Cardiac fibroblast (primary cell): ENCODE data around the gene RETREG2.

Source experiments
- DNase-seq, 2 donors: peaks; one replicate each; pipeline versions ENCODE4 v3.0.0 to v3.0.0-alpha.2; 2010; ENCODE audit warnings: low read depth in 2 of 2
- H3K4me3 ChIP-seq, 2 donors: replicated peaks in 1 of 2; 1 replicate in 1 of 2; 2 replicates in 1 of 2; pipeline ENCODE4 v1.5.1; 2011; ENCODE audit warnings: low read depth in 2 of 2, low read length in 2 of 2, mild to moderate bottlenecking in 2 of 2, moderate library complexity in 1 of 2
- CTCF ChIP-seq: IDR thresholded peaks from one replicate; pipeline ENCODE4 v1.5.1; 2011; ENCODE audit warnings: low read depth, mild to moderate bottlenecking, low read length, inconsistent platforms

The RETREG2 gene

GRCh38 chr2:219205165-219205538 is 27.1 kb downstream of the RETREG2 start:
- DNase-seq = no peak
- no peak for TF ChIP-seq CTCF
- H3K4me3 ChIP-seq = no peak overlapping the region

- TF ChIP-seq CTCF = no peak
- H3K4me3 ChIP-seq = peak overlapping the region; percentile 58 to 66
- no peak for DNase-seq
Observed at GRCh38 chr2:219205981-219206327, 27.9 kb downstream of the RETREG2 start.

- H3K4me3 ChIP-seq = peak within 1 kb of the TSS; percentile 76
- peak; percentile 90 to 95 for DNase-seq
- peak; percentile 8 for TF ChIP-seq CTCF
Observed at GRCh38 chr2:219206328-219207133, 28.5 kb downstream of the RETREG2 start, which contains the start of gene ZFAND2B. Gene ZFAND2B (plus strand): TSS chr2:219206782. CDS start chr2:219206988, 206 bp downstream.

GRCh38 chr2:219207134-219207883 is 29.2 kb downstream of the RETREG2 start:
- no peak for DNase-seq
- TF ChIP-seq CTCF = no peak
- peak overlapping the region; percentile 76 for H3K4me3 ChIP-seq

- H3K4me3 ChIP-seq = peak overlapping the region in 1 of 2 donors; percentile 76
- TF ChIP-seq CTCF = no peak
- peak; percentile 49 to 73 for DNase-seq
Observed at GRCh38 chr2:219207884-219208740, 30.0 kb downstream of the RETREG2 start.
